Uterus (tissue), 2 donors: ENCODE data around the gene ASPDH.

ENCODE experiments used
- CTCF ChIP-seq, 4 experiments: fragments of 200-600 bp in 2 of 4; fragments of 450-650 bp in 2 of 4; sonication (generic) in 2 of 4; IDR thresholded peaks; one replicate each; pipeline ENCODE4 v1.5.1; 2016 to 2019; ENCODE audit warnings: antibody characterized with exemption in 4 of 4, mild to moderate bottlenecking in 2 of 4, moderate library complexity in 1 of 4
- POLR2A ChIP-seq, 2 donors: fragments of 450-650 bp; IDR thresholded peaks; one replicate each; pipeline ENCODE4 v1.6.1; 2016; ENCODE audit warnings: antibody characterized with exemption in 2 of 2, mild to moderate bottlenecking in 1 of 2, moderate library complexity in 1 of 2

DNA sequence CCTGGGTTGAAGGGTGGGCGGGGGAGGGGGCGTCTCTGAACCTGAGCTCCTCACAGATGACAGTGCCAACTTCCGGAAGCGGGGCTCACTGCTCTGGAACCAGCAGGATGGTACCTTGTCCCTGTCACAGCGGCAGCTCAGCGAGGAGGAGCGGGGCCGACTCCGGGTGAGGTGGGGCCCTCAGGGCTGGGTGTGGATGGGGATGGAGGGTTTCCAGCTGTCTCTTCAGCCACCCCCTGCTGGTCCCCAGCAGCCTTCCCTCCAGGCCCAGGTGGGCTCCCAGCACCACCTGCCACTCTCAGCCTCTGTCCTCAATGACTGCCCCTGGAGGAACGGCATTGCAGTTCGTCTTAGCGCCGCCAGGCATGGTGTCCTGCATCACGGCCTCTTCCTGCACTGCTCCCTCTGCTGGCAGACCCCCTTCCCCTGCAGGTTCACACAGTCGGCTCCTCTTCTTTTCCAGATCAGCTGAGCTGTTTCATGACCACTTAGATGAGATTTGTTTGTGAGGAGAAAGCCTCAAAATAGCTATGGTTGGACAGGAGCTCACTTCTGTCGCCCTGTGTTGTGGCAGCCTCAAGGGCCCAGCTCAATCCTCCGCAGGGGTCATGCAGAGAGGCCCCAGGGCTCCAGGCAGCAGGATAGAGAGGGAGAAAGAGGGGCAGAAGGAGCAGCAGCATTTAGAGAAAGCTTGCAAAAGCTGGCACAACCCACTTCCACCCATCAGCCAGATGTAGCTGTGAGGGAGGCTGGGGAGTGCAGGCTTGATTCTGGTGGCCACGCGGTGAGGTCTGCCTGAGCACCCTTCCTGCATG lies 34.6 kb downstream of the ASPDH start:
- TF ChIP-seq POLR2A (IDR thresholded peaks at IDR 0.05): no peak
- no peak for TF ChIP-seq CTCF (IDR thresholded peaks at IDR 0.05)
